Measurements from ENCODE around the gene AIG1.

The AIG1 gene

GRCh38 chr6:143155681-143156080 is 95.0 kb downstream of the AIG1 start:
- Histone ChIP-seq H3K36me3 (ENCODE audit: insufficient read depth, low read length) (no peaks in the 10 kb centered on the region), H3K4me1 (ENCODE audit: insufficient read depth, low read length) (no peaks in the 10 kb centered on the region), H3K9ac (ENCODE audit: low read length) (no peak overlapping the region), H3K9me3 (ENCODE audit: low read length) (no peaks in the 10 kb centered on the region), H3K27ac (ENCODE audit: low read depth, low read length) (no peak overlapping the region), H3K27me3 (ENCODE audit: control insufficient read depth in 1 of 2, insufficient read depth in 2 of 2, low read length in 2 of 2) (no peaks in the 10 kb centered on the region), H3K4me3 (ENCODE audit: low read depth in 1 of 2, low read length in 2 of 2) (no peak overlapping the region)

- H3K9me3 ChIP-seq (ENCODE audit: low read length) = no peaks in the 10 kb centered on the region
- no peak overlapping the region for H3K27ac ChIP-seq (ENCODE audit: low read depth, low read length)
Measured at GRCh38 chr6:143157131-143157530, 96.4 kb downstream of the AIG1 start.

GRCh38 chr6:143158113-143158581 is 97.5 kb downstream of the AIG1 start:
- Histone ChIP-seq H3K27me3 (ENCODE audit: control insufficient read depth in 1 of 2, insufficient read depth in 2 of 2, low read length in 2 of 2) (no peaks in the 10 kb centered on the region), H3K27ac (ENCODE audit: low read depth, low read length) (no peak overlapping the region), H3K4me3 (ENCODE audit: low read depth in 1 of 2, low read length in 2 of 2) (no peak overlapping the region), H3K9ac (ENCODE audit: low read length) (no peak overlapping the region), H3K4me1 (ENCODE audit: insufficient read depth, low read length) (no peaks in the 10 kb centered on the region), H3K36me3 (ENCODE audit: insufficient read depth, low read length) (no peaks in the 10 kb centered on the region), H3K9me3 (ENCODE audit: low read length) (no peaks in the 10 kb centered on the region)

More at GRCh38 chr6:143157131-143157530, 96.4 kb downstream of the AIG1 start:
- no peaks in the 10 kb centered on the region for H3K36me3 ChIP-seq (ENCODE audit: insufficient read depth, low read length)
- no peak overlapping the region for H3K9ac ChIP-seq (ENCODE audit: low read length)
- no peaks in the 10 kb centered on the region for H3K4me1 ChIP-seq (ENCODE audit: insufficient read depth, low read length)
- H3K27me3 ChIP-seq (ENCODE audit: control insufficient read depth in 1 of 2, insufficient read depth in 2 of 2, low read length in 2 of 2) = no peaks in the 10 kb centered on the region
- no peak overlapping the region for H3K4me3 ChIP-seq (ENCODE audit: low read depth in 1 of 2, low read length in 2 of 2)

GRCh38 chr6:143159001-143159400 is 98.3 kb downstream of the AIG1 start:
- Histone ChIP-seq H3K4me3 (ENCODE audit: low read depth in 1 of 2, low read length in 2 of 2) (no peak overlapping the region), H3K9ac (ENCODE audit: low read length) (no peak overlapping the region), H3K4me1 (ENCODE audit: insufficient read depth, low read length) (no peaks in the 10 kb centered on the region), H3K36me3 (ENCODE audit: insufficient read depth, low read length) (no peaks in the 10 kb centered on the region), H3K27me3 (ENCODE audit: control insufficient read depth in 1 of 2, insufficient read depth in 2 of 2, low read length in 2 of 2) (no peaks in the 10 kb centered on the region), H3K27ac (ENCODE audit: low read depth, low read length) (no peak overlapping the region), H3K9me3 (ENCODE audit: low read length) (no peaks in the 10 kb centered on the region)

- Histone ChIP-seq H3K4me3 (ENCODE audit: low read depth in 1 of 2, low read length in 2 of 2) (no peak overlapping the region), H3K9me3 (ENCODE audit: low read length) (no peaks in the 10 kb centered on the region), H3K27ac (ENCODE audit: low read depth, low read length) (no peak overlapping the region), H3K27me3 (ENCODE audit: control insufficient read depth in 1 of 2, insufficient read depth in 2 of 2, low read length in 2 of 2) (no peaks in the 10 kb centered on the region), H3K9ac (ENCODE audit: low read length) (no peak overlapping the region), H3K36me3 (ENCODE audit: insufficient read depth, low read length) (no peaks in the 10 kb centered on the region), H3K4me1 (ENCODE audit: insufficient read depth, low read length) (no peaks in the 10 kb centered on the region)
Measured at GRCh38 chr6:143160015-143160414, 99.3 kb downstream of the AIG1 start.

- Histone ChIP-seq H3K4me1 (ENCODE audit: insufficient read depth, low read length) (no peaks in the 10 kb centered on the region), H3K9me3 (ENCODE audit: low read length) (no peaks in the 10 kb centered on the region)
Measured at GRCh38 chr6:143160439-143161220, 99.9 kb downstream of the AIG1 start.

GRCh38 chr6:143163621-143164020 is 102.9 kb downstream of the AIG1 start:
- no peak overlapping the region for H3K4me3 ChIP-seq (ENCODE audit: low read depth in 1 of 2, low read length in 2 of 2)
- no peaks in the 10 kb centered on the region for H3K9me3 ChIP-seq (ENCODE audit: low read length)
- H3K27ac ChIP-seq (ENCODE audit: low read depth, low read length) = no peak overlapping the region
- no peak overlapping the region for H3K9ac ChIP-seq (ENCODE audit: low read length)
- no peaks in the 10 kb centered on the region for H3K4me1 ChIP-seq (ENCODE audit: insufficient read depth, low read length)
- H3K27me3 ChIP-seq (ENCODE audit: control insufficient read depth in 1 of 2, insufficient read depth in 2 of 2, low read length in 2 of 2) = no peaks in the 10 kb centered on the region
- no peaks in the 10 kb centered on the region for H3K36me3 ChIP-seq (ENCODE audit: insufficient read depth, low read length)

More at GRCh38 chr6:143160439-143161220, 99.9 kb downstream of the AIG1 start:
- Histone ChIP-seq H3K27me3 (ENCODE audit: control insufficient read depth in 1 of 2, insufficient read depth in 2 of 2, low read length in 2 of 2) (no peaks in the 10 kb centered on the region), H3K36me3 (ENCODE audit: insufficient read depth, low read length) (no peaks in the 10 kb centered on the region), H3K9ac (ENCODE audit: low read length) (no peak overlapping the region), H3K27ac (ENCODE audit: low read depth, low read length) (no peak overlapping the region), H3K4me3 (ENCODE audit: low read depth in 1 of 2, low read length in 2 of 2) (no peak overlapping the region)

- no peaks in the 10 kb centered on the region for H3K27me3 ChIP-seq (ENCODE audit: control insufficient read depth in 1 of 2, insufficient read depth in 2 of 2, low read length in 2 of 2)
- H3K9me3 ChIP-seq (ENCODE audit: low read length) = no peaks in the 10 kb centered on the region
- no peak overlapping the region for H3K4me3 ChIP-seq (ENCODE audit: low read depth in 1 of 2, low read length in 2 of 2)
- H3K36me3 ChIP-seq (ENCODE audit: insufficient read depth, low read length) = no peaks in the 10 kb centered on the region
- H3K9ac ChIP-seq (ENCODE audit: low read length) = no peak overlapping the region
- no peak overlapping the region for H3K27ac ChIP-seq (ENCODE audit: low read depth, low read length)
- H3K4me1 ChIP-seq (ENCODE audit: insufficient read depth, low read length) = no peaks in the 10 kb centered on the region
Measured at GRCh38 chr6:143164565-143165105, 103.9 kb downstream of the AIG1 start.

- no peak overlapping the region for H3K4me3 ChIP-seq (ENCODE audit: low read depth in 1 of 2, low read length in 2 of 2)
- no peak overlapping the region for H3K27ac ChIP-seq (ENCODE audit: low read depth, low read length)
- no peaks in the 10 kb centered on the region for H3K4me1 ChIP-seq (ENCODE audit: insufficient read depth, low read length)
- no peaks in the 10 kb centered on the region for H3K9me3 ChIP-seq (ENCODE audit: low read length)
- no peaks in the 10 kb centered on the region for H3K36me3 ChIP-seq (ENCODE audit: insufficient read depth, low read length)
- H3K27me3 ChIP-seq (ENCODE audit: control insufficient read depth in 1 of 2, insufficient read depth in 2 of 2, low read length in 2 of 2) = no peaks in the 10 kb centered on the region
- H3K9ac ChIP-seq (ENCODE audit: low read length) = no peak overlapping the region
Measured at GRCh38 chr6:143165315-143165855, 104.7 kb downstream of the AIG1 start.

- Histone ChIP-seq H3K27me3 (ENCODE audit: control insufficient read depth in 1 of 2, insufficient read depth in 2 of 2, low read length in 2 of 2) (no peaks in the 10 kb centered on the region), H3K27ac (ENCODE audit: low read depth, low read length) (no peak overlapping the region), H3K9me3 (ENCODE audit: low read length) (no peaks in the 10 kb centered on the region), H3K4me3 (ENCODE audit: low read depth in 1 of 2, low read length in 2 of 2) (no peak overlapping the region), H3K4me1 (ENCODE audit: insufficient read depth, low read length) (no peaks in the 10 kb centered on the region), H3K9ac (ENCODE audit: low read length) (no peak overlapping the region), H3K36me3 (ENCODE audit: insufficient read depth, low read length) (no peaks in the 10 kb centered on the region)
Measured at GRCh38 chr6:143166247-143166695, 105.6 kb downstream of the AIG1 start.

GRCh38 chr6:143167224-143167623 is 106.5 kb downstream of the AIG1 start:
- Histone ChIP-seq H3K4me3 (ENCODE audit: low read depth in 1 of 2, low read length in 2 of 2) (no peak overlapping the region), H3K27ac (ENCODE audit: low read depth, low read length) (no peak overlapping the region), H3K9me3 (ENCODE audit: low read length) (no peaks in the 10 kb centered on the region), H3K36me3 (ENCODE audit: insufficient read depth, low read length) (no peaks in the 10 kb centered on the region), H3K27me3 (ENCODE audit: control insufficient read depth in 1 of 2, insufficient read depth in 2 of 2, low read length in 2 of 2) (no peaks in the 10 kb centered on the region), H3K9ac (ENCODE audit: low read length) (no peak overlapping the region), H3K4me1 (ENCODE audit: insufficient read depth, low read length) (no peaks in the 10 kb centered on the region)
